Prostate gland (tissue), 2 donors: ENCODE results near the gene CACNA1D.

Experiments
- CTCF ChIP-seq, 4 experiments: fragments of 200-600 bp in 2 of 4; fragments of 450-650 bp in 2 of 4; sonication (generic) in 2 of 4; IDR thresholded peaks; 1 replicate in 3 of 4; 2 replicates in 1 of 4; pipeline ENCODE4 v1.5.1; 2016 to 2019; ENCODE audit warnings: antibody characterized with exemption in 4 of 4, mild to moderate bottlenecking in 2 of 4, moderate library complexity in 2 of 4
- POLR2A ChIP-seq: fragments of 450-650 bp; IDR thresholded peaks from one replicate; pipeline ENCODE4 v1.6.1; 2016; ENCODE audit warnings: antibody characterized with exemption, mild to moderate bottlenecking
- POLR2AphosphoS5 ChIP-seq: sonication (generic); formaldehyde crosslinking; IDR thresholded peaks from one replicate; pipeline ENCODE4 v1.6.1; 2017; ENCODE audit warnings: antibody characterized with exemption

DNA sequence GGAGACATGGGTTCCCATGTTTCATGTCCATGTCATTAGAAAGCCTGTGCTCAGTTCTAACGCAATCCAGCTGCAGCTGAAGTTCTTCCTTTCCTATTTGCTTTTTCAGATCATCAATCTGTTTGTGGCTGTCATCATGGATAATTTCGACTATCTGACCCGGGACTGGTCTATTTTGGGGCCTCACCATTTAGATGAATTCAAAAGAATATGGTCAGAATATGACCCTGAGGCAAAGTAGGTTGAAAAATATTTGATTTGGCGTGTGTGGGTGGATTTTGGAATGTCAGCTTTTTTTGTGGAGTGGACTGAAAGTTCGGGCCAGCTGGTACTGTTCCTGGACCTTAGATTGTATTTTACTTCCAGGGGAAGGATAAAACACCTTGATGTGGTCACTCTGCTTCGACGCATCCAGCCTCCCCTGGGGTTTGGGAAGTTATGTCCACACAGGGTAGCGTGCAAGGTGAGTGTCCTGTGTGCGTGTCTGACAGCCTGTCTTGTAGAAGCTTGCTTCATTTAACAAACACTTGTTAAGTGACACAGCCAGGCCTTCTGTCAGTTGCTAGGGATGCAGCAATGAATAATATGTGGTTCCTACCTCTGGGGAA, 282.2 kb downstream of the CACNA1D start:
- no peak for TF ChIP-seq CTCF (IDR thresholded peaks at IDR 0.05)
- no peak for TF ChIP-seq POLR2AphosphoS5
- TF ChIP-seq POLR2A = no peak
